Endothelial cell (in vitro differentiated cells): ENCODE measurements around the gene JKAMP. TPM values are rescaled to one million over a fixed set of nuclear protein-coding genes. Genes with fewer than 3 reads are reported as not detected.
A peak's percentile ranks its signal among the peaks of the same experiment; 100 is the strongest.

Experiments
- DNase-seq: peaks from one replicate; pipeline ENCODE4 v3.0.0; 2021; ENCODE audit warnings: low spot score
- H3K27ac Mint-ChIP-seq: one replicate; pipeline ENCODE4 v1.8.0; 2021; ENCODE audit warnings: mixed read lengths, inconsistent platforms; ENCODE audit not compliant: unreplicated experiment
- H3K27me3 Mint-ChIP-seq: one replicate; pipeline ENCODE4 v1.8.0; 2021; ENCODE audit warnings: mild to moderate bottlenecking, moderate library complexity, mixed read lengths, inconsistent platforms; ENCODE audit not compliant: unreplicated experiment
- H3K36me3 Mint-ChIP-seq: one replicate; pipeline ENCODE4 v1.8.0; 2021; ENCODE audit warnings: mild to moderate bottlenecking, low read depth, mixed read lengths, inconsistent platforms; ENCODE audit not compliant: unreplicated experiment
- H3K4me1 Mint-ChIP-seq: one replicate; pipeline ENCODE4 v1.8.0; 2021; ENCODE audit warnings: mild to moderate bottlenecking, mixed read lengths, inconsistent platforms; ENCODE audit not compliant: unreplicated experiment
- H3K4me3 Mint-ChIP-seq: one replicate; pipeline ENCODE4 v1.8.0; 2021; ENCODE audit warnings: mild to moderate bottlenecking, mixed read lengths, inconsistent platforms; ENCODE audit not compliant: unreplicated experiment
- H3K9me3 Mint-ChIP-seq: one replicate; pipeline ENCODE4 v1.8.0; 2021; ENCODE audit warnings: mixed read lengths, inconsistent platforms; ENCODE audit not compliant: unreplicated experiment
- total RNA-seq: library from RNA; stranded (reverse); fragmentation: NEBNext Ultra II Directional; extraction: Animal tissue kit (Norgen Biotek cat#: 25700); gene quantifications from one replicate; pipeline ENCODE4 v1.2.1, GENCODE V29; 2021; ENCODE audit not compliant: unreplicated experiment
- TF ChIP-seq, protein P1 (sequence below): fragments of 200-600 bp; sonication (generic); IDR thresholded peaks from one replicate; pipeline ENCODE4 v1.5.0; 2021; ENCODE audit warnings: antibody characterized with exemption; ENCODE audit not compliant: unreplicated experiment

The JKAMP gene
- total RNA-seq, 1 donor from 2014 or later: 36.5 TPM

DNA sequence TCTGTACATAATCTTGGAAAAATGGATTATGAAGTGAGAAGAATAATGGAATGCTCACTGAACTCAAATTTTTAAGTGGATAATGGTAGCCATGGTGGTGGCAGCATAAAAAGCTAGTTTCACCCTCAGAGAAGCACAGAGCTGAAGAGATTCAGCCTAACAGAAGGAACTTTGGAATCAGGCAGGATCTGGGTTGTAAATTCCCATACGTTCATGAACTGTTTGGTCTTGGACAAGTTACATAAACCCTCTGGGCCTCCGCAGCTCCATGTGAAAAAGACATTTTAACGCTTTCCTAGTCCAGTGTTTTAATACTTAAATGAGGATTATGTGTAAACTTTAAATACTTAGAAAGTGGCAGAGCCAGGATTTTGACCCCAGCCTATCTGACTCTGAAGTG is 26.6 kb downstream of the JKAMP start:
- no peak overlapping the region for H3K4me3 Mint-ChIP-seq
- TF ChIP-seq, protein P1, sequence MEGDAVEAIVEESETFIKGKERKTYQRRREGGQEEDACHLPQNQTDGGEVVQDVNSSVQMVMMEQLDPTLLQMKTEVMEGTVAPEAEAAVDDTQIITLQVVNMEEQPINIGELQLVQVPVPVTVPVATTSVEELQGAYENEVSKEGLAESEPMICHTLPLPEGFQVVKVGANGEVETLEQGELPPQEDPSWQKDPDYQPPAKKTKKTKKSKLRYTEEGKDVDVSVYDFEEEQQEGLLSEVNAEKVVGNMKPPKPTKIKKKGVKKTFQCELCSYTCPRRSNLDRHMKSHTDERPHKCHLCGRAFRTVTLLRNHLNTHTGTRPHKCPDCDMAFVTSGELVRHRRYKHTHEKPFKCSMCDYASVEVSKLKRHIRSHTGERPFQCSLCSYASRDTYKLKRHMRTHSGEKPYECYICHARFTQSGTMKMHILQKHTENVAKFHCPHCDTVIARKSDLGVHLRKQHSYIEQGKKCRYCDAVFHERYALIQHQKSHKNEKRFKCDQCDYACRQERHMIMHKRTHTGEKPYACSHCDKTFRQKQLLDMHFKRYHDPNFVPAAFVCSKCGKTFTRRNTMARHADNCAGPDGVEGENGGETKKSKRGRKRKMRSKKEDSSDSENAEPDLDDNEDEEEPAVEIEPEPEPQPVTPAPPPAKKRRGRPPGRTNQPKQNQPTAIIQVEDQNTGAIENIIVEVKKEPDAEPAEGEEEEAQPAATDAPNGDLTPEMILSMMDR: no peak
- H3K27ac Mint-ChIP-seq: no peak overlapping the region
- H3K9me3 Mint-ChIP-seq: peaks cover 4% of the 10 kb centered on the region
- H3K4me1 Mint-ChIP-seq: no peaks in the 10 kb centered on the region
- H3K36me3 Mint-ChIP-seq: no peaks in the 10 kb centered on the region
- DNase-seq: no peak
- H3K27me3 Mint-ChIP-seq: no peaks in the 10 kb centered on the region

DNA sequence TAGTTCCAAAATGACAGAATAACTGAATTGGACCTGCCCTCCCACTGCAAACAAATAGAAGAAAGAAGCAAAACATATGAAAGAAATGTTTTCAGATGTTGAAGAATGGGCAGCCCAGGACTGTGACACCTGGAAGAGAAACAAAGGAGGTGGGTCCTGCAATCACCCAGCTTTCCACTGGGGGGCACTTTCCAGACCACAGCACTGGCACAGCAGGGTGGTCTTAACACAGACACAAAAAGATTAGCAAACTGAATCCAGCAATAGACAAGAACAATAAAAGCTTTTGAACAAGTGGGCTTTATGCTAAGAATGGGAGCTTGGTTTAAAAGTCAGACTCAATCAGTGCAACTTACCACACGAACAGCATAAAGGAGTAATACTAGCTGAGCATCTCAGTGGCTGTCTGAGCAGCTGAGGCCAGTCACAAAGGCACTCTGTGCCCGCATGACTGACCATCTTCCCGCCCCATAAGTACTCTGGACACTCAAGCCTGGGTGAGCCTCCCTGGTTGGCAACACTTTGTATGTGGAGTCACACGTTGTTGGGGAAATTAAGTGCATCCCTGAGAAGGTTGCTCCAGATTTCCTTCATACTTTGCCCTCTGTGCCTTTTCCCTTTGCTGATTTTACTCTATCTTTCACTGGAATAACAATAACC is 27.7 kb downstream of the JKAMP start:
- Mint-ChIP-seq H3K27ac (no peak overlapping the region), H3K4me1 (no peaks in the 10 kb centered on the region), H3K36me3 (no peaks in the 10 kb centered on the region), H3K9me3 (peaks cover 4% of the 10 kb centered on the region), H3K4me3 (no peak overlapping the region), H3K27me3 (no peaks in the 10 kb centered on the region)
- DNase-seq: peak; percentile 49
- TF ChIP-seq, protein P1: peak; percentile 73

DNA sequence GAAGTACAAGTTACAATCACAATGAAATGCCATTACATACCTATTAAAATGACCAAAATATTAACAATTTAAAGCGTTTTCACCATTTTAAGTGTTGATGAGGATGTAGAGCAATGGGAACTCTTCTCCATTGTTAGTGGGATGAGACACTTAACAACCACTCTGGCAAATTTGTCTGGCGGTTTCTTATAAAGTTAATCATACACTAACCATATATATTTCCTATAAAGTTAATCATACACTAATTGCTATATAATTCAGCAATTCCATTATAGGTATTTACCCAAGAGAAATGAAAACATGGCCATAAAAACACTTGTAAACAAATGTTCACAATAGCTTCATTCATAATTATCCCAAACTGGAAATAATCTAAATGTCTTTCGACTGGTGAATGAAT is 35.9 kb downstream of the JKAMP start:
- no peak overlapping the region for H3K27ac Mint-ChIP-seq
- no peaks in the 10 kb centered on the region for H3K9me3 Mint-ChIP-seq
- no peak for DNase-seq
- no peak overlapping the region for H3K4me3 Mint-ChIP-seq
- no peaks in the 10 kb centered on the region for H3K27me3 Mint-ChIP-seq
- no peaks in the 10 kb centered on the region for H3K36me3 Mint-ChIP-seq
- TF ChIP-seq, protein P1: no peak
- H3K4me1 Mint-ChIP-seq: no peaks in the 10 kb centered on the region

DNA sequence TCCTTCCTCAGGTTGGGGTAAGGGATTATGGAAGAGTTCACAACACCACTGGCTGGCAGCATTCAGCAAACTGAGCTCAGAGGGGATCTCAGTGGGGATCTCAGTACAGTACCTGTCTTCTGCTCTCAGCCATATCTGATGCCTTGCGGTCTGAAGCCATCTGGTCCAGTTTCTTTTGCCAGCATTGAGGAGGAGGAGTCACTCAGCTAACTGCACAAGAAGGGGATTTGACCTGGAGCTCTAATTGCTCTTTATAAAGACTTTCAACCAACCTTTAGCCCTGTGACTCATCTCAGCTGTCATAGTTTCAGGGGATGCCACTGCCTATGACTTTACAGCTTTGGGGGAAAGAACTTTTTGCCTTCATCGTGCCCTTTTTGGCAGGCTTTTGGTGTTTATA is 44.9 kb downstream of the JKAMP start:
- TF ChIP-seq, protein P1: no peak

DNA sequence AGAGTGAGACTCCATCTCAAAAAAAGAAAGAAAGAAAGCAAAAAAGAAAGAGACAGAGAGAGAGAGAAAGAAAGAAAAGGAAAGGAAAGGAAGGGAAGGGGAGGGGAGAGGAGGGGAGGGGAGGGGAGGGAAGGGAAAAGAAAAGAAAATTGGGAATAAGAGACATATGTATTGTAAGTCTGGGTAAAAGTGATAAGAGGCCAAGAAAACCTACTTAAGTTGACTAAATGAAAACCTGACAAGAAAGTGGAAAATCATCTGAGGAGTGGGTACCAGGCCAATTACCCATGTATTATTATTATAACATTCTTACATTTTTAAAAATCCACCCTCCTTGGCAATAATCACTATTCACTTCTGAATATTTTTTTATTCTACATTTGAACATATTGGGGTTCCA is 46.0 kb downstream of the JKAMP start:
- Mint-ChIP-seq H3K27ac (no peak overlapping the region), H3K4me1 (no peaks in the 10 kb centered on the region), H3K27me3 (no peaks in the 10 kb centered on the region), H3K4me3 (no peak overlapping the region), H3K36me3 (no peaks in the 10 kb centered on the region), H3K9me3 (no peaks in the 10 kb centered on the region)
- TF ChIP-seq, protein P1: no peak
- no peak for DNase-seq

More for the DNA sequence above, 44.9 kb downstream of the JKAMP start:
- Mint-ChIP-seq H3K4me1 (no peaks in the 10 kb centered on the region), H3K4me3 (no peak overlapping the region), H3K27ac (no peak overlapping the region), H3K36me3 (no peaks in the 10 kb centered on the region), H3K27me3 (no peaks in the 10 kb centered on the region), H3K9me3 (no peaks in the 10 kb centered on the region)
- DNase-seq: no peak
